Measurements from ENCODE around the gene INPP5J. TPM values are rescaled to one million over a fixed set of nuclear protein-coding genes. Genes with fewer than 3 reads are reported as not detected.

Gene INPP5J
- total and polyA plus RNA-seq, 2 experiments from 2014 or later = 4.8 to 14.5 TPM

- H2AFZ ChIP-seq = no peak overlapping the region
- H4K20me1 ChIP-seq (replicated peaks; ENCODE audit: insufficient read depth) = peaks cover 6% of the 10 kb centered on the region; the same call in 1 of the 2 replicates
- no peaks in the 10 kb centered on the region for H3K27me3 ChIP-seq (ENCODE audit: insufficient read depth)
- H3K36me3 Mint-ChIP-seq (ENCODE audit: low read depth) = peaks cover 11% of the 10 kb centered on the region; the same call in 2 of the 3 replicates
- H3K36me3 ChIP-seq (ENCODE audit: insufficient read depth) = peaks cover 5% of the 10 kb centered on the region
- peak overlapping the region; percentile 62; the same call in 1 of the 2 replicates for H3K27ac Mint-ChIP-seq
- peaks cover 16% of the 10 kb centered on the region for H3K4me1 Mint-ChIP-seq
- no peak overlapping the region for H3K4me3 Mint-ChIP-seq
- no peak for TF ChIP-seq REST (IDR thresholded peaks at IDR 0.05; ENCODE audit: unreplicated experiment)
- no peak for TF ChIP-seq JUNB (IDR thresholded peaks at IDR 0.05; ENCODE audit: unreplicated experiment)
- no peak for TF ChIP-seq ZNF114 (CRISPR knock-in tag; IDR thresholded peaks at IDR 0.05)
- no peak for TF ChIP-seq CTCF (conservative IDR thresholded peaks at IDR 0.05; ENCODE audit: low read depth in 2 of 2)
- TF ChIP-seq ZNF331 (CRISPR knock-in tag; IDR thresholded peaks at IDR 0.05; ENCODE audit: low read depth) = no peak
- no peak for TF ChIP-seq ETS1 (IDR thresholded peaks at IDR 0.05)
- TF ChIP-seq STAT1 (IDR thresholded peaks at IDR 0.05; ENCODE audit: unreplicated experiment) = no peak
- no peak for TF ChIP-seq EZH2 (IDR thresholded peaks at IDR 0.05; ENCODE audit: low read depth, unreplicated experiment)
- TF ChIP-seq CREB1 (CRISPR knock-in tag; IDR thresholded peaks at IDR 0.05; ENCODE audit: low read depth) = no peak
- no peak for TF ChIP-seq NANOG (IDR thresholded peaks at IDR 0.05; ENCODE audit: borderline replicate concordance)
- no peak for TF ChIP-seq EZH2phosphoT487 (IDR thresholded peaks at IDR 0.05; ENCODE audit: unreplicated experiment)
- no peak for TF ChIP-seq ZNF462 (CRISPR knock-in tag; IDR thresholded peaks at IDR 0.05)
- no peak for TF ChIP-seq POLR2AphosphoS5 (IDR thresholded peaks at IDR 0.05; ENCODE audit: low read depth)
- DNase-seq (ENCODE audit: low spot score) (peak; percentile 11), ATAC-seq (peak; percentile 2; the same call in 2 of the 3 replicates)
- no peaks in the 10 kb centered on the region for H3K9me2 ChIP-seq (ENCODE audit: insufficient read depth)
- H3K79me2 ChIP-seq (replicated peaks; ENCODE audit: insufficient read depth) = peaks cover 25% of the 10 kb centered on the region
- H3K9me3 Mint-ChIP-seq = peaks cover 12% of the 10 kb centered on the region
- H3K4me1 ChIP-seq (ENCODE audit: insufficient read depth) = peaks cover 21% of the 10 kb centered on the region
- H3K27ac ChIP-seq (ENCODE audit: low read depth) = peak overlapping the region; percentile 95
- peak overlapping the region; percentile 33; the same call in 1 of the 2 replicates for H3K4me3 ChIP-seq
- H3K27me3 Mint-ChIP-seq (ENCODE audit: insufficient read depth, low read depth, poor library complexity) = peaks cover 14% of the 10 kb centered on the region
- no peaks in the 10 kb centered on the region for H3F3A ChIP-seq (replicated peaks; ENCODE audit: low read depth)
- peak overlapping the region; percentile 64; the same call in 1 of the 2 replicates for H3K4me2 ChIP-seq
Observed at GRCh38 chr22:31140746-31141145, 18.0 kb downstream of the INPP5J start.

Data from GM23338 (cell line).